Measurements from ENCODE around the gene RASSF8.

GRCh38 chr12:26080911-26081310 lies 122.4 kb downstream of the RASSF8 start:
- TF ChIP-seq EZH2phosphoT487 (IDR thresholded peaks at IDR 0.05) (no peak), EZH2 (IDR thresholded peaks at IDR 0.05) (no peak)
- TF ChIP-seq, protein P1, sequence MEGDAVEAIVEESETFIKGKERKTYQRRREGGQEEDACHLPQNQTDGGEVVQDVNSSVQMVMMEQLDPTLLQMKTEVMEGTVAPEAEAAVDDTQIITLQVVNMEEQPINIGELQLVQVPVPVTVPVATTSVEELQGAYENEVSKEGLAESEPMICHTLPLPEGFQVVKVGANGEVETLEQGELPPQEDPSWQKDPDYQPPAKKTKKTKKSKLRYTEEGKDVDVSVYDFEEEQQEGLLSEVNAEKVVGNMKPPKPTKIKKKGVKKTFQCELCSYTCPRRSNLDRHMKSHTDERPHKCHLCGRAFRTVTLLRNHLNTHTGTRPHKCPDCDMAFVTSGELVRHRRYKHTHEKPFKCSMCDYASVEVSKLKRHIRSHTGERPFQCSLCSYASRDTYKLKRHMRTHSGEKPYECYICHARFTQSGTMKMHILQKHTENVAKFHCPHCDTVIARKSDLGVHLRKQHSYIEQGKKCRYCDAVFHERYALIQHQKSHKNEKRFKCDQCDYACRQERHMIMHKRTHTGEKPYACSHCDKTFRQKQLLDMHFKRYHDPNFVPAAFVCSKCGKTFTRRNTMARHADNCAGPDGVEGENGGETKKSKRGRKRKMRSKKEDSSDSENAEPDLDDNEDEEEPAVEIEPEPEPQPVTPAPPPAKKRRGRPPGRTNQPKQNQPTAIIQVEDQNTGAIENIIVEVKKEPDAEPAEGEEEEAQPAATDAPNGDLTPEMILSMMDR (IDR thresholded peaks at IDR 0.05): no peak
